Keratinocyte (primary cell): ENCODE data around the gene APBB2.

Experiments
- CTCF ChIP-seq, 3 experiments: IDR thresholded peaks in 1 of 3; conservative IDR thresholded peaks in 1 of 3; optimal IDR thresholded peaks in 1 of 3; 2 replicates in 2 of 3; 3 replicates in 1 of 3; pipeline versions ENCODE3 to v1.5.1; 2011; ENCODE audit warnings: low read length in 3 of 3, mild to moderate bottlenecking in 3 of 3, moderate library complexity in 2 of 3, control low read depth in 1 of 3, inconsistent platforms in 1 of 3; ENCODE audit not compliant: insufficient read depth in 2 of 3; ENCODE audit errors: extremely low read depth in 1 of 3
- EZH2 ChIP-seq: IDR thresholded peaks from one replicate; pipeline ENCODE4 v1.6.1; 2012; ENCODE audit warnings: inconsistent platforms, mild to moderate bottlenecking, low read length, moderate library complexity

GRCh38 chr4:41145571-41146078, 68.7 kb downstream of the APBB2 start:
- no peak for TF ChIP-seq CTCF (optimal IDR thresholded peaks at IDR 0.05 in 1 of 3, IDR thresholded peaks at IDR 0.05 in 1 of 3, conservative IDR thresholded peaks at IDR 0.05 in 1 of 3; ENCODE audit: extremely low read depth in 1 of 3, insufficient read depth in 2 of 3, low read length in 3 of 3)
- TF ChIP-seq EZH2, result no peak
